GM21367 (cell line): Measurements from ENCODE around the gene TMEM175.

ENCODE experiments used
- ATAC-seq: cut with Tn5 transposase; IDR thresholded peaks from one replicate; pipeline ENCODE4 v1.9.1; 2021; ENCODE audit not compliant: unreplicated experiment

Gene TMEM175

GRCh38 chr4:898869-899555, 33.2 kb upstream of the TMEM175 start:
- ATAC-seq, result no peak

GRCh38 chr4:899556-899906, 32.7 kb upstream of the TMEM175 start:
- no peak for ATAC-seq

DNA sequence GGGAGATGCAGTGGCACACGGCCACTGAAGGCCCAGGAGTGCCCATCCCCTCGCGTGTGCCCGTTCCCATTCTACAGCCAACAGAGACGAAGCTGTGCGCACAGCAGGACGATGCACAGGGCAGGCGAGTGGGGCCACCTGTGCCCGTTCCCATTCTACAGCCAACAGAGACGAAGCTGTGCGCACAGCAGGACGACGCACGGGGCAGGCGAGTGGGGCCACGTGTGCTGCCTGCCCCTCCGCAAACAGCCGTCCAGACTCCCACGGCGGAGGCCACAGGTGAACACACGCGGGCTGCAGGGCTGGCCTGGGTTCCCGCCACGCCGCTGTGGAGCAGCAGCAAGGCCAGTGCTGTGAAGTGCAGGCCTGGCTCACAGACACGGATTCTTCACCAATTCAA, 32.2 kb upstream of the TMEM175 start:
- ATAC-seq, result no peak

DNA sequence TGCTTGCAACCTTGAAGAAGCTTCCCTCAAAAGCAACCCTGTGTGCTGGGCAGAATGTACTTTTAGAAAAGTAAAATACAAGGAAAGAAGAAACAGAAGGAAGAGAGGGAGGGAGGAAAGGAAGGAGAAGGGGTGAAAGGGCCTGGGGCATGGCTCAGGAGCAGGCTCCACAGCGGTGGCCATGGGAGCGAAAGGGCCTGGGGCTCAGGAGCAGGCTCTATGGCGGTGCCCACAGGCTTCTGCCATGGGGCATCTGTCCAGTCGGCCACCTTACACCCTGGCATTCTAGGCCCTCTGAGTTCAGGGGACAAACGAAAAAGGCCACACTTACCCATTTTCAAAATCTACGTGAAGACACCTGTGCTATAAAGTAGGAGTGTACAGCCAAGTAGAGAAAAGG, 31.5 kb upstream of the TMEM175 start:
- ATAC-seq, result no peak

GRCh38 chr4:901192-901910, 30.9 kb upstream of the TMEM175 start:
- ATAC-seq, result no peak

- ATAC-seq, result no peak
These were observed 28.9 kb upstream of the TMEM175 start for GRCh38 chr4:903066-904046.

DNA sequence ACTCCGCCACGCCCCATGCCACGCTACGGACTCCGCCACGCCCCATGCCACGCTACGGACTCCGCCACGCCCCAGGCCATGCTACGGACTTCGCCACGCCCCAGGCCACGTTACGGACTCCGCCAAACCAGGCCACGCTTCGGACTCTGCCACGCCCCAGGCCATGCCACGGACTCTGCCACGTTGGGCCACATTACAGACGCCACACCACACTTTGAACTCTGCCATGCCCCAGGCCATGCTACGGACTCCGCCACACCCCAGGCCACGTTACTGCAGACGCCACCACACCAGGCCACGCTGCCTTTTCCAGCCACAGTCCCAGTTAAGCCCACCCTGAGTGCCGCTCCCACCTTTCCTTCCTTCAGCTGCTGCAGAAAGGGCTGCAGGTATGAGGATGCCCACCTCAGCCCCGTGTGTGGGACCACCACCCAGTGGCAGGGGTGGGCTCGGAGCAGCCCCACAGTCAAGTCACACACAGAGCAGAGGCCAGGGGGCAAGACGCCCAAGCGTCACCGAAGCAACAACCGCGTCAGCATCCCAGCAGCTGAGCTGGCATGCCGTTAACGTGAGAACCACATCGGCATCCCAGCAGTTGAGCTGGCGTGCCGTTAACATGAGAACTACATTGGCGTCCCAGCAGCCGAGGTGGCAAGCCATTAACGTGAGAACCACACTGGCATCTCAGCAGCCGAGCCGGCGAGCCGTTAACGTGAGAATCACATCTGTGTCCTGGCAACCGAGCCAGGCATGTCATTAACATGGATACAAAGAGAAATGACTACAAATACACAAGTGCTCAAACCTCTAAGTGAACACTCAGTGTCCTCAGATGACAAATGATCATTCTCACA, 26.5 kb upstream of the TMEM175 start:
- no peak for ATAC-seq

GRCh38 chr4:906339-907102, 25.7 kb upstream of the TMEM175 start:
- ATAC-seq, result no peak

DNA sequence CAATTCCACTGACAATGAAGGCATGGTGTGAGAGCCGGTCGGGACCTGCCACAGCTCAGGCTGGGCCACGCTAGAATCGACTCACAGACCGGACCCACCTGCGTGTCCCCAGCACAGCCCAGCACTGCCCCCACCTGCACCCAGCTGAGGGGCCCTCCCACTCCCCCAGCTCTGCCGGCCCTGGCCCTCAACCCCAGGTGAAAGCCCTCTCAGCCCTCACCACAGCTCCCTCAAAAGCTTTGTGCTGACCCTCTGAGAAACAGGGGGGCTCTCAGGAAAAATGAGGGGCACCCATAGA, 25.2 kb upstream of the TMEM175 start:
- no peak for ATAC-seq

DNA sequence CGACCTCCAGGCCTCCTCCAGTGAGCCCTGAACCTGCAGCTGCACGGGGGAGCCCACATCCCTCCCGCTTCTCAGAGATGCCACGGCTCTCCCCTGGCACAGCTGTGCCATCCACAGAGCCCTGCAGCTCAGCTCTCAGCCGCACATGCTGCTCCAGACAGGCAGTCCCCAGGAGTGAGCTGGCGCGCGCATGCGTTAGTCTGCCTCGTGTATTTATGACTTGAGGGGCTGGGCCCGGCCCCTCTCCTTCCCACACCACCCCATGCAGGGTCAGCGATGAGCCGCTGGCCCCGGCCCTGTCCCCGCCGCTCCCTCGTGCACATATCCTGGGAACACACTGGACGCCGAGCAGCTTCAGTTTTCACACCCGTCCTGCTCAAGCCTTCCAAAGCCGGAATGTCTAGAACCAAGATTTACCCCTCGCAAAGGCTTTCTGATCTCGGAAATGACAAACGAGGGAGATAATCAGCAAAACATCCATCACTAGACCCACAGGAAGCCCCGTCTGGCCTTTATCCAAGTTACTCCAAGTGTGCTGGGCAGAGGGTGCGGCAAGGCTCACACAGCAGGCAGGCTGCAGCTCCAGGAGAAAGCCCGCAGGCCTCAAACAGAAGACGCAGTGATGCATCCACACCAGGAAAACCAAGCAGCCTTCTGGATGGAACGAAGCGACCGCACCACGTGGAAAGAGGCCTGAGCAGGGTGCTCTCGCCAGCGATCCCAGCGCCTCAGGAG, 24.4 kb upstream of the TMEM175 start:
- no peak for ATAC-seq

DNA sequence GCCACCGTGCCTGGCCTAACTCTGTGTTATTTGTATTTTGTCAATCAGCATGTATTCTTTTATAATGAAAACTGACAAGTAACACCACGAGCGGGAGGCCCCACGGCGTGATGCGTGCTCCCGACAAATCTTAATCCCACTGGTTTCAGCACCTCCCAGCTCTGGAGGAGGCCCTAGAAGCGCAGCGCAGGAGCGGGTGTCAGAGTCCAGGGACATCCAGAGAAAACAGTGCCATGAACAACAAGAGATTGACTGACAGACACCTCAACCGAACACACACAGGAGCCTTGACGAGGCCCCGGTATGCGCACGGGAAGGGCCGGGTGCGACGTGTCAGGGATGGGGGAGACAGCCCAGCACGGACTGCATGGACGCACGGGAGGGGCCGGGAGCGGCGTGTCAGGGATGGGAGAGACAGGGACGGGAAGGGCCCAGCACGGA, 23.1 kb upstream of the TMEM175 start:
- ATAC-seq, result no peak

GRCh38 chr4:909821-910220, 22.4 kb upstream of the TMEM175 start:
- no peak for ATAC-seq

DNA sequence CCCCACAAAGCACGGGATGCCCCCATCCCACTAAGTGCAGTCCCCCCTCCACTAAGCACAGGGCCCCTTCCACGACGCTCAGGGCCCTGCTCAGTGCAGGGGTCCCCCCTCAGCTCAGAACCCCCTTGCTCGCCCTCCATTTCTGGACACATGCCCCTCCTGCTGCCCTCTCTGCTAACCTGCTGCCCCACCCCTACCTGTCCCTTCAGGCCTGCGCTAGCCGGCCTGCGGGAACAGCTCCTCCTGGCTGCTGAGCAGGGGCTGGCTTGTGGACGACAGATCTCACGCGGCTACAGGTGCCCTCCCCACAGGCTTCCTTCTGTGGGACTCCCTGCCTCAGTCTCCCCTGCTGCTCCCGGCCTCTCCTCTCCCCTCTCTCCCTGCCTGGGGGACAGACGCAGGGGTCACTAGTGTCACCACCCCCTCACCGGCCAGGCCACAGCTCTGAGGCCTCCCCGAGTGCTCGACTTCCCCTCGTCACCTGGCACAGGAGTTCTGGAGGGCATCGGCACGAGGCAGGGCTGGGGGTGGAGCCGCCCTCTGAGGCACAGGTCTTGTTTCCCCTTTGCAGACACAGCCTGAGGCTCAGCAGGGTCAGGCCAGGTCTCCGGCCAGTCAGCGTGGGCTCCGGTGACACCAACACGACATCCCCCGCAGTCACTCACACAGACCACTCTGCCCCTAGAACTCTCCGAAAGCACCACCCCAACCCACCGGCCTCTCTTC, 21.7 kb upstream of the TMEM175 start:
- no peak for ATAC-seq

- no peak for ATAC-seq
These were observed 21.0 kb upstream of the TMEM175 start for GRCh38 chr4:911221-911751.

DNA sequence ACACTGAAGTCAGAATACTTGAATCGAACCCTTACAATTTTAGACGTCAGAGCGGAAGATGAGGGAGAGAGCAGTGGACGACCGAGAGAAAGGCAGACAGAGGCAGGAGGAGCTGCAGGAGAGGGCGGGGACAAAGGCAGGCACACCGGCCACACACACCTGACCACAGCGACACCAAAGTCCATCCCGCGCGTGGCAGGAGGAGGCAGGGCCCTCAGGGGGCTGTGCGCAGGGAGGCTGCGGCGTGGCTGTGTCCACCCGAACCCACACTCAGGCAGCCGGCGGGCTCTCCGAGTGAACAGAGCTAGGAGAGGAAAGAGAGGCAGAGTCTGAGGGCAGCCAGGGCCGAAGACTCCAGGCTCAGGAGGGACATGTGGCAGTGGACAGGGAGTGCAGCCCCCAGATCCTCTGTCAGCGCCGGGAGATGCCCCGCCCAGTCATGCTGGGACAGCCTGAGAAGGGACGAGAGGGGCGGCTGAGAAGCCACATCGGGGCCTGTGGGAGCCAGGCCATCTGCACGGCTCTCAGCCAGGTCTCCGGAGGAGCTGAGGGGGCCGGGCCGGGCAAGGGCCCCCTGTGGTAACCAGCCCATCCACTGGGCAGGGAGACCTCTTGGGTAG, 20.3 kb upstream of the TMEM175 start:
- ATAC-seq, result no peak

GRCh38 chr4:912548-913279, 19.5 kb upstream of the TMEM175 start:
- ATAC-seq, result no peak

GRCh38 chr4:913280-913618, 19.0 kb upstream of the TMEM175 start:
- ATAC-seq, result no peak

DNA sequence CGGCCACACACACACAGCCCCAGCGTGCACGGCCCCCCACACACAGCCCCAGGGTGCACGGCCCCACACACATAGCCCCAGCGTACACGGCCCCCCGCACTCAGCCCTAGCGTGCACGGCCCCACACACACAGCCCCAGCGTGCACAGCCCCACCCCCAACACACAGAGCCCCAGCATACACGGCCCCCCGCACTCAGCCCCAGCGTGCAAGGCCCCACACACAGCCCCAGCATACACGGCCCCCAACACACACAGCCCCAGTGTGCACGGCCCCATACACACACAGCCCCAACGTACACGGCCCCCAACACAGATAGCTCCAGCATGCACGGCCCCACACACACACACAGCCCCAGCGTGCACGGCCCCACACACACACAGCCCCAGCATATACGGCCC, 17.7 kb upstream of the TMEM175 start:
- ATAC-seq, result no peak
